Measurements from ENCODE around the gene PTGS2. TPM values are rescaled to one million over a fixed set of nuclear protein-coding genes. Genes with fewer than 3 reads are reported as not detected.

PTGS2 gene
- total RNA-seq, 1 experiment from 2014 or later, result 0.37 TPM

DNA sequence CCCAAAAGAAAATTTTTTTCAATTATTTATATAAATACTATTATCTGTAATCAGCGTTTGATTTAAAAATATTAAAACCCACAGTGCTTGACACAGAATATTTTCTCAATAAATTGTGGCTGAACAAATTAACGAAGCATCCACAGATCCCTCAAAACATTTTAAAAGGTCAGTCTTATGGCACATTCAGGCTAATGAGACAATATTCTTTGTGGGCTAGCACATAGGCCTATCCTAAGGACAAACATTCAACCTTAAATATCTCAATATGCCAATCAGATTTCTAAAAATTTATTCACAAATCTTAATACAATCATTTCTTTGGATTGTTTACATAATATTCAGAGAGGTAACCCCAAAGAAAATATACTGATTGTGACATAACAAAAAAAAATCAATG is 8.1 kb downstream of the PTGS2 start:
- Histone ChIP-seq H3K27ac (ENCODE audit: insufficient read length, low read depth, low read length) (no peak overlapping the region), H2BK5ac (ENCODE audit: insufficient read length, low read length) (no peak overlapping the region), H3K4me1 (ENCODE audit: insufficient read depth, low read length) (no peaks in the 10 kb centered on the region), H4K20me1 (ENCODE audit: control insufficient read depth, insufficient read depth, insufficient read length) (no peaks in the 10 kb centered on the region), H3K4me2 (ENCODE audit: insufficient read depth, insufficient read length, low read length) (no peak overlapping the region), H2BK120ac (ENCODE audit: low read depth, low read length, poor library complexity, severe bottlenecking) (no peak overlapping the region), H4K8ac (replicated peaks; ENCODE audit: insufficient read length, low read depth, low read length) (no peak overlapping the region), H3K23me2 (ENCODE audit: insufficient read length, low read depth, low read length, poor library complexity, severe bottlenecking) (no peaks in the 10 kb centered on the region), H2AFZ (ENCODE audit: low read length) (no peak overlapping the region), H2BK12ac (ENCODE audit: insufficient read length, low read depth, low read length) (no peak overlapping the region), H3K14ac (ENCODE audit: insufficient read depth, low read length) (no peak overlapping the region), H3K9me3 (ENCODE audit: control insufficient read depth, low read depth, low read length) (no peaks in the 10 kb centered on the region), H2BK15ac (ENCODE audit: low read depth, low read length) (no peak overlapping the region), H3K9ac (ENCODE audit: extremely low read depth, insufficient read length, low read length) (no peak overlapping the region), H3K79me2 (ENCODE audit: insufficient read depth, low read length) (no peaks in the 10 kb centered on the region), H2AK5ac (ENCODE audit: insufficient read length, low read length) (no peak overlapping the region), H3K27me3 (ENCODE audit: insufficient read depth, low read length) (no peaks in the 10 kb centered on the region), H3T11ph (ENCODE audit: low read length) (no peak overlapping the region), H3K56ac (ENCODE audit: insufficient read length, low read depth, low read length) (no peak overlapping the region), H3K79me1 (ENCODE audit: insufficient read depth, low read depth, low read length, poor library complexity, severe bottlenecking) (no peaks in the 10 kb centered on the region), H2BK20ac (ENCODE audit: low read depth, low read length, poor library complexity, severe bottlenecking) (no peak overlapping the region), H3K23ac (ENCODE audit: insufficient read length, low read depth, low read length) (no peak overlapping the region), H4K91ac (ENCODE audit: insufficient read length, low read depth, low read length) (no peak overlapping the region), H3K4ac (ENCODE audit: low read depth, low read length) (no peak overlapping the region), H4K5ac (ENCODE audit: insufficient read length, low read depth, low read length) (no peak overlapping the region), H3K18ac (ENCODE audit: insufficient read length, low read depth, low read length) (no peak overlapping the region)
- no CpG with 5 or more reads among the region's 2 CpGs for WGBS (ENCODE audit: extremely low coverage, insufficient read length, low lambda C conversion rate)
- Mint-ChIP-seq H3K4me1 (no peaks in the 10 kb centered on the region), H3K27me3 (ENCODE audit: low read depth) (no peaks in the 10 kb centered on the region), H3K4me3 (no peak overlapping the region), H3K36me3 (ENCODE audit: insufficient read depth in 1 of 3, low read depth in 3 of 3) (no peaks in the 10 kb centered on the region; a peak in 1 of 7 replicates), H3K27ac (no peak overlapping the region), H3K9me3 (no peaks in the 10 kb centered on the region)
- TF ChIP-seq, protein P1, sequence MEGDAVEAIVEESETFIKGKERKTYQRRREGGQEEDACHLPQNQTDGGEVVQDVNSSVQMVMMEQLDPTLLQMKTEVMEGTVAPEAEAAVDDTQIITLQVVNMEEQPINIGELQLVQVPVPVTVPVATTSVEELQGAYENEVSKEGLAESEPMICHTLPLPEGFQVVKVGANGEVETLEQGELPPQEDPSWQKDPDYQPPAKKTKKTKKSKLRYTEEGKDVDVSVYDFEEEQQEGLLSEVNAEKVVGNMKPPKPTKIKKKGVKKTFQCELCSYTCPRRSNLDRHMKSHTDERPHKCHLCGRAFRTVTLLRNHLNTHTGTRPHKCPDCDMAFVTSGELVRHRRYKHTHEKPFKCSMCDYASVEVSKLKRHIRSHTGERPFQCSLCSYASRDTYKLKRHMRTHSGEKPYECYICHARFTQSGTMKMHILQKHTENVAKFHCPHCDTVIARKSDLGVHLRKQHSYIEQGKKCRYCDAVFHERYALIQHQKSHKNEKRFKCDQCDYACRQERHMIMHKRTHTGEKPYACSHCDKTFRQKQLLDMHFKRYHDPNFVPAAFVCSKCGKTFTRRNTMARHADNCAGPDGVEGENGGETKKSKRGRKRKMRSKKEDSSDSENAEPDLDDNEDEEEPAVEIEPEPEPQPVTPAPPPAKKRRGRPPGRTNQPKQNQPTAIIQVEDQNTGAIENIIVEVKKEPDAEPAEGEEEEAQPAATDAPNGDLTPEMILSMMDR (conservative IDR thresholded peaks at IDR 0.05), result no peak
- no peak for DNase-seq
